Astrocyte (in vitro differentiated cells and primary cell): ENCODE results near the gene SRPRA.

Experiments
- EZH2 ChIP-seq: IDR thresholded peaks from 2 replicates; pipeline ENCODE4 v1.6.1; 2012; ENCODE audit warnings: mild to moderate bottlenecking, low read length, inconsistent platforms; ENCODE audit not compliant: insufficient read depth
- TF ChIP-seq, protein P1 (sequence below): IDR thresholded peaks from 2 replicates; pipeline ENCODE4 v1.5.1; 2011; ENCODE audit warnings: low read depth, mild to moderate bottlenecking, inconsistent platforms, low read length, moderate library complexity; ENCODE audit not compliant: insufficient read depth

DNA sequence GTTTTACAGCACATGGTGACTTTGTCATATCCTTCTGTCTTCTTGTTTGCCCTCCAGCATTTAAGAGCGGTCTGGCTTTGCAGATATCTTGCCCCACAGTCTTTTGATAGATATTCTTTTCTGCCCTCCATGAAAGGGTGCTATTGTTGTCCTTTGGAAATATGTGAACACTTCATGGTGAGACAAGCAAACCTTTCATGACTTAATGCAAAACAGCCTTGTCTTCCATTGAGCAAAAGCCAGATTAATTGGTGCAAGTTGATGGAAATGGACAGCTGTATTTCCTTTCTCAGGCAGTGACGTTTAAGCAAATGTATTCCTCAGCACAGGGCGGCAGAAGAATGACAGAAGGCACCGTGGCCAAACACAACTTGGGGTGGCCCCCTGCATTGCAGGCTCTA lies 39.6 kb upstream of the SRPRA start:
- TF ChIP-seq, protein P1, sequence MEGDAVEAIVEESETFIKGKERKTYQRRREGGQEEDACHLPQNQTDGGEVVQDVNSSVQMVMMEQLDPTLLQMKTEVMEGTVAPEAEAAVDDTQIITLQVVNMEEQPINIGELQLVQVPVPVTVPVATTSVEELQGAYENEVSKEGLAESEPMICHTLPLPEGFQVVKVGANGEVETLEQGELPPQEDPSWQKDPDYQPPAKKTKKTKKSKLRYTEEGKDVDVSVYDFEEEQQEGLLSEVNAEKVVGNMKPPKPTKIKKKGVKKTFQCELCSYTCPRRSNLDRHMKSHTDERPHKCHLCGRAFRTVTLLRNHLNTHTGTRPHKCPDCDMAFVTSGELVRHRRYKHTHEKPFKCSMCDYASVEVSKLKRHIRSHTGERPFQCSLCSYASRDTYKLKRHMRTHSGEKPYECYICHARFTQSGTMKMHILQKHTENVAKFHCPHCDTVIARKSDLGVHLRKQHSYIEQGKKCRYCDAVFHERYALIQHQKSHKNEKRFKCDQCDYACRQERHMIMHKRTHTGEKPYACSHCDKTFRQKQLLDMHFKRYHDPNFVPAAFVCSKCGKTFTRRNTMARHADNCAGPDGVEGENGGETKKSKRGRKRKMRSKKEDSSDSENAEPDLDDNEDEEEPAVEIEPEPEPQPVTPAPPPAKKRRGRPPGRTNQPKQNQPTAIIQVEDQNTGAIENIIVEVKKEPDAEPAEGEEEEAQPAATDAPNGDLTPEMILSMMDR = no peak
- no peak for TF ChIP-seq EZH2
